Progenitor cell of endocrine pancreas (in vitro differentiated cells): ENCODE results near the gene RPL19. TPM values are rescaled to one million over a fixed set of nuclear protein-coding genes. Genes with fewer than 3 reads are reported as not detected.

Experiments
- DNase-seq: peaks from one replicate; pipeline ENCODE4 v3.0.0; 2021; ENCODE audit warnings: low spot score; ENCODE audit not compliant: unreplicated experiment
- H3K27ac Mint-ChIP-seq: 2 replicates; pipeline ENCODE4 v1.8.0; 2021; ENCODE audit warnings: mild to moderate bottlenecking, moderate library complexity, mixed read lengths
- H3K27me3 Mint-ChIP-seq: 2 replicates; pipeline ENCODE4 v1.8.0; 2021; ENCODE audit warnings: mixed read lengths
- H3K36me3 Mint-ChIP-seq: 2 replicates; pipeline ENCODE4 v1.8.0; 2022; ENCODE audit warnings: mixed read lengths; ENCODE audit not compliant: insufficient read depth
- H3K4me1 Mint-ChIP-seq: 2 replicates; pipeline ENCODE4 v1.8.0; 2021; ENCODE audit warnings: low read depth, mixed read lengths
- H3K4me3 Mint-ChIP-seq: 2 replicates; pipeline ENCODE4 v1.8.0; 2021; ENCODE audit warnings: low read depth, mild to moderate bottlenecking, moderate library complexity, mixed read lengths
- H3K9me3 Mint-ChIP-seq: 2 replicates; pipeline ENCODE4 v1.8.0; 2021; ENCODE audit warnings: low read depth, mixed read lengths
- total RNA-seq: library from RNA; stranded (reverse); gene quantifications from 2 replicates; pipeline ENCODE4 v1.2.1, GENCODE V29; 2021
- TF ChIP-seq, protein P1 (sequence below): fragments of 200-600 bp; sonication (generic); IDR thresholded peaks from one replicate; pipeline ENCODE4 v1.5.0; 2021; ENCODE audit warnings: antibody characterized with exemption, mild to moderate bottlenecking; ENCODE audit not compliant: unreplicated experiment

Gene RPL19
- total RNA-seq, 1 donor from 2014 or later = 1,229 TPM

DNA sequence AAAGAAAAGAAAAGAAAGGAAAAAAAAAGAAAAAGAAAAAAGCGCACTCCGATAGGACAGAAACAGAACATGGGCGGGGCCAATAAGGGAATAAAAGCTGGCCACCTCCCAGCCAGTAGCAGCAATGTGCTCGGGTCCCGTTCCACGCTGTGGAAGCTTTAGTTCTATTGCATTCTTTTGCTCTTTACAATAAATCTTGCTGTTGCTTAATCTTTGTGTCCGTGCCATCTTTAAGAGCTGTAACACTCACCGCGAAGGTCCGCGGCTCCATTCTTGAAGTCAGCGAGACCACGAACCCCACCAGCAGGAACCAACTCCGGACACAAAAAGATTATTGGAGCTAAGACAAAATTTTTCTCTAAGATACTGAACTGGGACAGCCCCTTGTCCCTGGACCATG, 31.0 kb upstream of the RPL19 start:
- Mint-ChIP-seq H3K9me3 (no peaks in the 10 kb centered on the region), H3K4me3 (no peak overlapping the region)

GRCh38 chr17:39169518-39169917, 30.6 kb upstream of the RPL19 start:
- TF ChIP-seq, protein P1, sequence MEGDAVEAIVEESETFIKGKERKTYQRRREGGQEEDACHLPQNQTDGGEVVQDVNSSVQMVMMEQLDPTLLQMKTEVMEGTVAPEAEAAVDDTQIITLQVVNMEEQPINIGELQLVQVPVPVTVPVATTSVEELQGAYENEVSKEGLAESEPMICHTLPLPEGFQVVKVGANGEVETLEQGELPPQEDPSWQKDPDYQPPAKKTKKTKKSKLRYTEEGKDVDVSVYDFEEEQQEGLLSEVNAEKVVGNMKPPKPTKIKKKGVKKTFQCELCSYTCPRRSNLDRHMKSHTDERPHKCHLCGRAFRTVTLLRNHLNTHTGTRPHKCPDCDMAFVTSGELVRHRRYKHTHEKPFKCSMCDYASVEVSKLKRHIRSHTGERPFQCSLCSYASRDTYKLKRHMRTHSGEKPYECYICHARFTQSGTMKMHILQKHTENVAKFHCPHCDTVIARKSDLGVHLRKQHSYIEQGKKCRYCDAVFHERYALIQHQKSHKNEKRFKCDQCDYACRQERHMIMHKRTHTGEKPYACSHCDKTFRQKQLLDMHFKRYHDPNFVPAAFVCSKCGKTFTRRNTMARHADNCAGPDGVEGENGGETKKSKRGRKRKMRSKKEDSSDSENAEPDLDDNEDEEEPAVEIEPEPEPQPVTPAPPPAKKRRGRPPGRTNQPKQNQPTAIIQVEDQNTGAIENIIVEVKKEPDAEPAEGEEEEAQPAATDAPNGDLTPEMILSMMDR = no peak
- DNase-seq = no peak
- peaks cover 31% of the 10 kb centered on the region for H3K27me3 Mint-ChIP-seq
- H3K4me3 Mint-ChIP-seq = no peak overlapping the region
- H3K27ac Mint-ChIP-seq = no peak overlapping the region
- H3K9me3 Mint-ChIP-seq = no peaks in the 10 kb centered on the region
- H3K4me1 Mint-ChIP-seq = peaks cover 8% of the 10 kb centered on the region
- no peaks in the 10 kb centered on the region for H3K36me3 Mint-ChIP-seq

More for the DNA sequence above, 31.0 kb upstream of the RPL19 start:
- Mint-ChIP-seq H3K27me3 (peaks cover 33% of the 10 kb centered on the region), H3K36me3 (no peaks in the 10 kb centered on the region), H3K4me1 (peaks cover 9% of the 10 kb centered on the region), H3K27ac (peak overlapping the region; percentile 13)
- DNase-seq = no peak
- TF ChIP-seq, protein P1 = no peak

GRCh38 chr17:39170109-39170508, 30.0 kb upstream of the RPL19 start:
- no peaks in the 10 kb centered on the region for H3K36me3 Mint-ChIP-seq
- no peaks in the 10 kb centered on the region for H3K9me3 Mint-ChIP-seq
- TF ChIP-seq, protein P1 = no peak
- no peak overlapping the region for H3K4me3 Mint-ChIP-seq
- peaks cover 25% of the 10 kb centered on the region for H3K27me3 Mint-ChIP-seq
- DNase-seq = no peak
- H3K4me1 Mint-ChIP-seq = peaks cover 2% of the 10 kb centered on the region
- H3K27ac Mint-ChIP-seq = no peak overlapping the region

DNA sequence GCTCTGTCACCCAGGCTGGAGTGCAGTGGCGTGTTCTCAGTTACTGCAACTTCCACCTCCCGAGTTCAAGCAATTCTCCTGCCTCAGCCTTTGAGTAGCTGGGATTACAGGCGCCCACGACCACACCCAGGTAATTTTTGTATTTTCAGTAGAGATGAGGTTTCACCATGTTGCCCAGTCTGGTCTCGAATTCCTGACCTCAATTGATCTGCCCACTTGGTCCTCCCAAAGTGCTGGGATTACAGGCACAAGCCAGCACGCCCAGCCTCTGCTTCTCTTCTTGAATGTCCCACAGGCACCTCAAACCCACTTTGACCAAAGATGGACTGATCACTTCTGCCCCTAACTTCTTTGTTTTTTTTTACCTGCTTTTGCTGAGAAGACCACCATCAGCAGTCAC, 29.5 kb upstream of the RPL19 start:
- H3K4me1 Mint-ChIP-seq = peaks cover 2% of the 10 kb centered on the region
- DNase-seq = no peak
- H3K4me3 Mint-ChIP-seq = no peak overlapping the region
- no peaks in the 10 kb centered on the region for H3K9me3 Mint-ChIP-seq
- TF ChIP-seq, protein P1 = no peak
- peaks cover 24% of the 10 kb centered on the region for H3K27me3 Mint-ChIP-seq
- no peak overlapping the region for H3K27ac Mint-ChIP-seq
- no peaks in the 10 kb centered on the region for H3K36me3 Mint-ChIP-seq

- no peak overlapping the region for H3K4me3 Mint-ChIP-seq
- no peak overlapping the region for H3K27ac Mint-ChIP-seq
- peaks cover 11% of the 10 kb centered on the region for H3K27me3 Mint-ChIP-seq
- H3K9me3 Mint-ChIP-seq = no peaks in the 10 kb centered on the region
- DNase-seq = no peak
- H3K36me3 Mint-ChIP-seq = peaks cover 4% of the 10 kb centered on the region
- TF ChIP-seq, protein P1 = no peak
- no peaks in the 10 kb centered on the region for H3K4me1 Mint-ChIP-seq
Measured at GRCh38 chr17:39171933-39172332, 28.1 kb upstream of the RPL19 start.
